ENCODE measurements around the gene EFNA5. TPM values are rescaled to one million over a fixed set of nuclear protein-coding genes. Genes with fewer than 3 reads are reported as not detected.

Gene EFNA5
- total RNA-seq, 1 experiment from 2014 or later = 0.22 TPM

GRCh38 chr5:107621089-107621488 is 49.6 kb downstream of the EFNA5 start:
- TF ChIP-seq ZNF274 (IDR thresholded peaks at IDR 0.05; ENCODE audit: low read depth, low read length) (no peak), ZFX (IDR thresholded peaks at IDR 0.05) (no peak), TCF7L2 (IDR thresholded peaks at IDR 0.05; ENCODE audit: borderline replicate concordance, extremely low read depth, insufficient read depth, insufficient read length) (no peak), EZH2 (IDR thresholded peaks at IDR 0.05) (no peak), YY1 (IDR thresholded peaks at IDR 0.05; ENCODE audit: extremely low read depth, insufficient replicate concordance, low read depth, low read length) (no peak), EZH2phosphoT487 (IDR thresholded peaks at IDR 0.05; ENCODE audit: borderline replicate concordance) (no peak), FOSL1 (IDR thresholded peaks at IDR 0.05; ENCODE audit: low read depth) (no peak), MAX (IDR thresholded peaks at IDR 0.05) (no peak), ZBTB33 (IDR thresholded peaks at IDR 0.05; ENCODE audit: extremely low read depth, insufficient replicate concordance, low read length) (no peak), CEBPB (IDR thresholded peaks at IDR 0.05; ENCODE audit: low read depth) (no peak), CBX3 (IDR thresholded peaks at IDR 0.05; ENCODE audit: low read depth) (no peak), SRF (IDR thresholded peaks at IDR 0.05; ENCODE audit: low read depth) (no peak), SIN3A (IDR thresholded peaks at IDR 0.05; ENCODE audit: low read depth) (no peak), ELF1 (IDR thresholded peaks at IDR 0.05; ENCODE audit: borderline replicate concordance, low read depth) (no peak), JUND (IDR thresholded peaks at IDR 0.05) (no peak), SP1 (IDR thresholded peaks at IDR 0.05; ENCODE audit: low read depth) (no peak), POLR2A (IDR thresholded peaks at IDR 0.05; ENCODE audit: borderline replicate concordance, extremely low read depth, insufficient read depth, insufficient read length) (no peak)
- Histone ChIP-seq H3K4me1 (ENCODE audit: control insufficient read depth in 1 of 2, insufficient read depth in 2 of 2, low read length in 2 of 2) (no peaks in the 10 kb centered on the region), H4K20me1 (ENCODE audit: insufficient read depth) (no peaks in the 10 kb centered on the region), H2AFZ (ENCODE audit: low read depth, low read length, poor library complexity, severe bottlenecking) (no peak overlapping the region), H3K27ac (ENCODE audit: low read depth, low read length) (no peak overlapping the region), H3K9ac (ENCODE audit: low read length) (no peak overlapping the region), H3K79me2 (ENCODE audit: insufficient read depth, low read length) (no peaks in the 10 kb centered on the region), H3K4me3 (replicated peaks in 1 of 2; ENCODE audit: low read depth in 1 of 2, low read length in 2 of 2) (no peak overlapping the region), H3K36me3 (ENCODE audit: control insufficient read depth in 1 of 2, insufficient read depth in 2 of 2, low read length in 2 of 2) (no peaks in the 10 kb centered on the region), H3K4me2 (ENCODE audit: low read length) (no peak overlapping the region), H3K9me2 (ENCODE audit: insufficient read depth) (no peaks in the 10 kb centered on the region), H3K27me3 (ENCODE audit: insufficient read depth, low read length) (no peaks in the 10 kb centered on the region), H3K9me3 (ENCODE audit: control insufficient read depth in 1 of 2, insufficient read depth in 1 of 2, low read depth in 1 of 2, low read length in 2 of 2) (no peaks in the 10 kb centered on the region)
- ATAC-seq (no peak), DNase-seq (ENCODE audit: low read depth, low spot score) (no peak)
- BruUV-seq (replicated peaks) = no TSS peak
- intact Hi-C loops (cut with micrococcal nuclease) = no loop called here
- RAD21 ChIA-PET (ENCODE audit: low non-redundant PET in 1 of 2, low total read pairs in 2 of 2, uncharacterized antibody in 2 of 2, unreplicated experiment in 2 of 2) = no interaction called here
- POLR2A ChIA-PET = no interaction called here
- CTCF ChIA-PET = no interaction called here
